Hindlimb muscle (tissue), 1 donor: Measurements from ENCODE around the gene REXO4. TPM values are rescaled to one million over a fixed set of nuclear protein-coding genes. Genes with fewer than 3 reads are reported as not detected.
"Not testable (repeated sequence)": the region's sequence is repeated elsewhere in the genome, so short reads cannot be mapped to it uniquely, and the experiment has no call there.

ENCODE experiments used
- DNase-seq: peaks from one replicate; pipeline ENCODE4 v3.0.0-alpha.2; 2013
- polyA plus RNA-seq: library from polyadenylated mRNA; unstranded; fragments of 120-200 nt; gene quantifications from one replicate; pipeline ENCODE4 v1.2.1, GENCODE V29; 2013; ENCODE audit not compliant: insufficient read length

Gene REXO4, protein sequence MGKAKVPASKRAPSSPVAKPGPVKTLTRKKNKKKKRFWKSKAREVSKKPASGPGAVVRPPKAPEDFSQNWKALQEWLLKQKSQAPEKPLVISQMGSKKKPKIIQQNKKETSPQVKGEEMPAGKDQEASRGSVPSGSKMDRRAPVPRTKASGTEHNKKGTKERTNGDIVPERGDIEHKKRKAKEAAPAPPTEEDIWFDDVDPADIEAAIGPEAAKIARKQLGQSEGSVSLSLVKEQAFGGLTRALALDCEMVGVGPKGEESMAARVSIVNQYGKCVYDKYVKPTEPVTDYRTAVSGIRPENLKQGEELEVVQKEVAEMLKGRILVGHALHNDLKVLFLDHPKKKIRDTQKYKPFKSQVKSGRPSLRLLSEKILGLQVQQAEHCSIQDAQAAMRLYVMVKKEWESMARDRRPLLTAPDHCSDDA
- polyA plus RNA-seq: 43.6 TPM

- DNase-seq: peak; percentile 88
Measured at GRCh38 chr9:133417541-133418461, at the start of gene REXO4. Gene REXO4 (minus strand): TSS chr9:133418010. CDS start chr9:133417844, 166 bp downstream.

- DNase-seq: no peak
Measured at GRCh38 chr9:133467101-133467500, 49.3 kb upstream of the REXO4 start.

GRCh38 chr9:133465984-133466383 lies 48.2 kb upstream of the REXO4 start:
- DNase-seq: no peak

DNA sequence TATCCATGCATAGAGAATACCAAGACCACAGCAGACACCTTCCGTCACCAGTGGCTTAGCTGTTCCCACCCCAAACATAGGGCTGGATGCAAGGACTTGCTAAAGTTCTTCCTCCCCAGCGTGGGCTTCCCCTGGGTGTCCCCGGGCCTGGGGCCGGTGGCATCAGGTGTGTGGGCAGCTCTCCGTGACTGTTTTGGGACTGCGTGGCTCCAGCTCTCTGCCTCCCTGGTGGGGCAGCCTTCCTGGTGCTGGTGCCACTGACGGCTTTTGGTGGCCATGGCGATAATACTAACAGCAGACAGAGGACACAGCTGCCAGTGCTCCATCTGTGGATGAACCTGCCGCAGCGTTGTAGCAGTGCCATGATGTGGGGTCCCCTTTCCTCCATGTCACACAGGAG lies 46.8 kb upstream of the REXO4 start:
- no peak for DNase-seq

DNA sequence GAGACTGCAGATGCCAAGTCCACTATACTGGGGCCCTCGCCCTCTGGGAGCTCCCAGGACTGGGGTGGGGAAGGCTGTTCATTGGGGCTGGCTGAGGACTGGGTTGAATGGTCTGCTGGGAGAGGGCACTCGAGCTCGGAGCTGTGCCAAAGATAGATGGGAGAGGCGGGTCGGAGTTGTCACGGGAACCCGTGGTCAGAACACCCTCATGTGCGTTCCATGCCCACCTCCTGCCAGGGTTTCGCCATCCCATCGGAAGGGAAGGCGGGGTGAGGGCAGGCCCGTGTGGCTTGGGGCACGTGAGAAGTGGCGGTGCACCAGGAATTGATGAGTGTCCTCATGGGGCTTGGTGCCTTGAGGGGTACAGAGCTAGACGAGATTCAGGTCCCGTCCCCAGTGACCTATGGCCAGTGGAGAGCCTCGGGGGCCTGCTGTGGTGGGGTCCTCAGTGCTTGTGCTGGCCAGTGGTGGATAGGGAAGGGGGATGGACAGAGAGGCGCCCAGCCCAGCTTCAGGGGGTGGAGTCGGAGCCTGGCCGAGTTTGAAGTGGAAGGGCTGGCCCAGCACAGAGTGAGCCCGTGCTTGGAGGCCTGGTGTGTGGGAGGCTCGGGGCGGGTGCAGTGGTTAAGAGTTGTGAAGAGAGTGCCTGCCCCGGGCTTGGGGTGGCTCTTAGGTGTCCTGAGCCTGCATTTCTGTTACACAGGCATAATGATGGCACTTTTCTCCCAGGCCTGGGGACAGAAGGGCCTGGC lies 46.2 kb upstream of the REXO4 start:
- DNase-seq: no peak

- no peak for DNase-seq
Measured at GRCh38 chr9:133463234-133463863, 45.5 kb upstream of the REXO4 start.

GRCh38 chr9:133461975-133462374 lies 44.2 kb upstream of the REXO4 start:
- no peak for DNase-seq

- DNase-seq: peak; percentile 29
Measured at GRCh38 chr9:133460405-133461175, 42.8 kb upstream of the REXO4 start.

DNA sequence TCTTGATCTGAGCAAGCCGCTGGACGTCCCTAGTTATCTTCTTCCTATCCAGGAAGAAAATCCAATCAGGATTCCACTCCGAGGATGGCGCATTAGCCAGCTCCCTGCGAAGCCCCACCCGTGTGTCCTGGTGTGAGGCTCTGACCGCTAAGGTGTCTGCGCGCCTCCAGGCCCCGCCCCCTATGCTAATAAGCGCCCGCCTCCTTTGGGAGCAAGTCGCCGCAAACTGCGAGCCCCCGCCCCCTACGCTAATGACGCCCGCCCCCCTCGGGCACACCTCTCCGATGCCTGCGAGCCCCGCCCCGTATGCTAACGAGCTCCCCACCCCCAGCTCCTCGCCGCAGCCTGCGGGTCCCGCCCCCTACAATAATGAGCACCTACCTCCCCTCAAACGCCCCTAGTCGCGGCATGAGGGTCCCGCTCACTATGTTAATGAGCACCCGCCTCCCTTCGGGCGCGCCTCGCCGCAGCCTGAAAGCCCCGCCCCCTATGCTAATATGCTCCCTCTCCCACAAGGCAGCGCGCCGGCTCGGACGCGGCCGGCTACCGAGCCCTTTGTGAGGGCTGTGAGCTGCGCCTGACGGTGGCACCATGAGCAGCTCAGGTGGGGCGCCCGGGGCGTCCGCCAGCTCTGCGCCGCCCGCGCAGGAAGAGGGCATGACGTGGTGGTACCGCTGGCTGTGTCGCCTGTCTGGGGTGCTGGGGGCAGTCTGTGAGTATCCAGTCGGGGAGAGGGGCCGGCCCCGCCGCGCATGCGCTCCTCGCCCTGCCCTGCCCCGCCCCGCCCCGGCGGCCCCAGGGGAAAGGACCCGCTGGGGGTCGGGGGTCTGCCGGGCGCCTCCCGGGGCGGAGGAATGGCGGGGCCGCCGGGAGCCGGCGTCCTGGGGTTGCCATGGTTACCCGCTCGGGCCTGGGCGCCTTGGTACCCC lies 41.9 kb upstream of the REXO4 start, which contains the start of gene CACFD1:
TSS of gene CACFD1 (plus strand) at position 503 of the 929 bp plus-strand sequence. CDS start at position 592, 89 bp downstream.
- peak; percentile 93 for DNase-seq

DNA sequence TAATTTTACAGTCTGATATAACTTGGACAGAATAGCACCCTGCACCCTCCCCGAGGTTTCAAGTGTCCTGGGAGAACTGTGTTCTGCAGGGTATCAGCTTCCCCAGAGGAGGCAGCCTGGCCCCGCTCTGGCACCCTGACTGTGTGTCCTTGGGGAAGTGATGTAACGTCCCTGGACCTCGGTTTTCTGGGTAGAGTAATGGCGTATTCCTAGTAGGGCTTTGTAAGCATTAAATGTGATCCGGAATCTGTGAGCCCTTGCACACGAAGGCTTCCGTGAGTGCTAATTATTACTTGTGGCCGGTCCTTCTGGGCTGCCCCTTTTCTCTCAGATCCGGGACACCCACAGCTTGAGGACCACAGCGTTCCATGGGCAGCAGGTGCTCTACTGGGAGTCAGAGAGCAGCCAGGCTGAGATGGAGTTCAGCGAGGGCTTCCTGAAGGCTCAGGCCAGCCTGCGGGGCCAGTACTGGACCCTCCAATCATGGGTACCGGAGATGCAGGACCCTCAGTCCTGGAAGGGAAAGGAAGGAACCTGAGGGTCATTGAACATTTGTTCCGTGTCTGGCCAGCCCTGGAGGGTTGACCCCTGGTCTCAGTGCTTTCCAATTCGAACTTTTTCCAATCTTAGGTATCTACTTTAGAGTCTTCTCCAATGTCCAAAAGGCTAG lies 41.0 kb upstream of the REXO4 start:
- no peak for DNase-seq

DNA sequence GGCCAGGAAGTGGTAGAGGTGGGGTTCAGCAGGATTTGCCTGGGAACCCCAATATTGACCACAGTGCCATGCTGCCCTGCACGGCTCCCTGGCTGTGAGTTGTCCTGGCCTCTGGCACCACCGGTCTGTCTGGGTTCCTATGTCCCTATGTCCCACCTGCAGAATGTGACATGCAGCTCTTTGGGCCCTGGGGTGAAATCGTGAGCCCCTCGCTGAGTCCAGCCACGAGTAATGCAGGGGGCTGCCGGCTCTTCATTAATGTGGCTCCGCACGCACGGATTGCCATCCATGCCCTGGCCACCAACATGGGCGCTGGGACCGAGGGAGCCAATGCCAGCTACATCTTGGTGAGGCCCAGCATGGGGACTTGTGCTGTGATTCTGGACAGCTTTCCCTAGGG lies 39.9 kb upstream of the REXO4 start:
- DNase-seq: no peak

GRCh38 chr9:133457233-133457632 lies 39.4 kb upstream of the REXO4 start:
- no peak for DNase-seq

DNA sequence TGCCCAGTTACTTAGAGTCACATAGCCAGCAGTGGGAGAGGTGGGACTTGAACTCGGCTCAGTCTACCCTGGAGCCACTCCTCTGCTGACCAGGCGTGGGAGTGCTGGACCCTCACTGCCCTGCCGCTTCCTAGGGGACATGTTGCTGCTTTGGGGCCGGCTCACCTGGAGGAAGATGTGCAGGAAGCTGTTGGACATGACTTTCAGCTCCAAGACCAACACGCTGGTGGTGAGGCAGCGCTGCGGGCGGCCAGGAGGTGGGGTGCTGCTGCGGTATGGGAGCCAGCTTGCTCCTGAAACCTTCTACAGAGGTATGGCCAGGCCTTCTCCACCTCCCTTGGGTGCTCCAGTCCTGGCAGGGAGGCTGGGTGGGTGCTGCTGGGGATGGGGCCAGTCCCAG lies 38.6 kb upstream of the REXO4 start:
- no peak for DNase-seq

GRCh38 chr9:133455936-133456335 lies 38.1 kb upstream of the REXO4 start:
- no peak for DNase-seq

GRCh38 chr9:133454943-133455673 lies 37.3 kb upstream of the REXO4 start:
- no peak for DNase-seq

DNA sequence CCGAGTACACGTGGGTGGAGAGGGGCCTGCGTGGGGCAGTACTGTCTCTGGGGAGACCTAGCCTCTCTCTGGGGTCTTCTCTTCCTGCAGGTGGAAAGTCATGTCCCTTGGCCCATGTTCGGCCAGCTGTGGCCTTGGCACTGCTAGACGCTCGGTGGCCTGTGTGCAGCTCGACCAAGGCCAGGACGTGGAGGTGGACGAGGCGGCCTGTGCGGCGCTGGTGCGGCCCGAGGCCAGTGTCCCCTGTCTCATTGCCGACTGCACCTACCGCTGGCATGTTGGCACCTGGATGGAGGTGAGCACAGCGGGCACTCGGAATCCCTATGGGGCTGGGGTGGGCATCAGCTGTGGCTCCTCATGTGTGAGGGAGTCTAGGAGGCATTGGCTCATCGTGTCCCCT lies 36.5 kb upstream of the REXO4 start:
- DNase-seq: no peak

DNA sequence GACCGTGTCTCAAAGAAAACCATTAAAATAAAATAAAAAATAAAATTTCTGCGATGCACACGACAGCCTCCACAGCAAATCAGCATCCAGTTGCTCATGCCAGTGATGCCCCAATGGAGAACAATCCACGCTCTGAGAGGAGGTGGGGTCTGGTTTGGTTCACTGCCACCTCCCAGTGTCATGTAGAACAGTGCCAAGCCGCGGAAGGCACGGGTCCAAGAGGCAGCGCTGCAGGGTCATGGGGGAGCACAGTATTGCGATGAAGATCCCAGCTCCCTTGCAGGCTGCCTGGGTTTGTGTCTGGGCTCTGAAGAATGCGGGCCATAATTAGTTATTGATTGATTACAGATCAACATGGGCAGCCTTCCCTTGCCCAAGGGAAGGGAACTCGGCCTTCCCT lies 35.8 kb upstream of the REXO4 start:
- no peak for DNase-seq

- DNase-seq: no peak
Measured at GRCh38 chr9:133452562-133452961, 34.8 kb upstream of the REXO4 start.

DNA sequence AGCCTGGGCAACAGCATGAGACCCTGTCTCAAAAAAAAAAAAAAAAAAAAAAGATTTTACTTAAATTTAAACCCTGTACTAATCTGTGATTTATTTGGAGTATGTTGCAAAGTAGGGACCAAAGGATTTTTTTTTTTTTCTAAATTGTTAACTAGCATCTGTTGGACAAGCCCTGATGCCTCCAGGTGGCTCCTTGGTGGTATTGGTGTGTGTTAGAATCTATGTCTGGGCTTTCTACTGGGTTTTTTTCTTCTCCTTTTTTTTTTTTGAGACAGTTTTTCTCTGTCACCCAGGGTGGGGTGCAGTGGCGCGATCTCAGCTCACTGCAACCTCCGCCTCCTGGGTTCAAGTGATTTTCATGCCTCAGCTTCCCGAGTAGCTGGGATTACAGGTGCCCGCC lies 34.1 kb upstream of the REXO4 start:
- not testable (repeated sequence) for DNase-seq
